ENCODE results near the gene PRKN. TPM values are rescaled to one million over a fixed set of nuclear protein-coding genes. Genes with fewer than 3 reads are reported as not detected.

Gene PRKN
- total and polyA plus RNA-seq, 2 experiments from 2014 or later, result 0.10 to 0.84 TPM

DNA sequence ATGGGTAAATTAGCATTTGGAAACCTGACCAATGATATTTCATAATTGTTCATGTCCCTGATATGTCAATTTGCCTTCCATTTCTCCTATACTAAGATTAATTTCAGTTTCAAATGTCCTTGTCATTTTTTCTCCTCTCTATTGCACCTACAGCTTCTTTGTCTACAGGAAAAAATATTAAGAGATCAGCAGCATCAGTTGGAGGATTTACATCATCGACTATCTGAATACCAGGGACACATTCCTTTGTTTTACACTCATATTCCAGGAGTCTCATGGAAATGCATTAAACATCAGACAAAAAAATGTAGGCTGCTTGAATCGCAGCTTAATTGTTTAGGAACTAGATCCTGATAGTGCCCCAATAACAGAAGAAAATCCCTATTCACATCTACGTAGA, 188.2 kb downstream of the PRKN start:
- Histone ChIP-seq H3K4me3 (no peak overlapping the region), H3K36me3 (ENCODE audit: insufficient read depth) (no peaks in the 10 kb centered on the region), H3K4me2 (no peak overlapping the region), H3K27ac (ENCODE audit: low read depth) (no peak overlapping the region), H3K9me2 (ENCODE audit: insufficient read depth) (no peaks in the 10 kb centered on the region; the same call in 1 of the 2 replicates), H3K79me2 (replicated peaks; ENCODE audit: insufficient read depth) (no peaks in the 10 kb centered on the region), H3K27me3 (ENCODE audit: insufficient read depth) (no peaks in the 10 kb centered on the region), H4K20me1 (replicated peaks; ENCODE audit: insufficient read depth) (no peaks in the 10 kb centered on the region), H3K4me1 (ENCODE audit: insufficient read depth) (no peaks in the 10 kb centered on the region; the same call in 1 of the 2 replicates), H3F3A (replicated peaks; ENCODE audit: low read depth) (no peaks in the 10 kb centered on the region), H2AFZ (no peak overlapping the region)
- ATAC-seq (no peak), DNase-seq (ENCODE audit: low spot score) (no peak)
- Mint-ChIP-seq H3K36me3 (ENCODE audit: low read depth) (no peaks in the 10 kb centered on the region), H3K27ac (no peak overlapping the region), H3K9me3 (no peaks in the 10 kb centered on the region), H3K4me1 (peaks cover 9% of the 10 kb centered on the region; the same call in 2 of the 3 replicates), H3K4me3 (no peak overlapping the region), H3K27me3 (ENCODE audit: insufficient read depth, low read depth, poor library complexity) (peaks cover 4% of the 10 kb centered on the region)
- TF ChIP-seq ZNF462 (CRISPR knock-in tag; IDR thresholded peaks at IDR 0.05) (no peak), ZNF114 (CRISPR knock-in tag; IDR thresholded peaks at IDR 0.05) (no peak), ZNF331 (CRISPR knock-in tag; IDR thresholded peaks at IDR 0.05; ENCODE audit: low read depth) (no peak)
- TF ChIP-seq, protein P1, sequence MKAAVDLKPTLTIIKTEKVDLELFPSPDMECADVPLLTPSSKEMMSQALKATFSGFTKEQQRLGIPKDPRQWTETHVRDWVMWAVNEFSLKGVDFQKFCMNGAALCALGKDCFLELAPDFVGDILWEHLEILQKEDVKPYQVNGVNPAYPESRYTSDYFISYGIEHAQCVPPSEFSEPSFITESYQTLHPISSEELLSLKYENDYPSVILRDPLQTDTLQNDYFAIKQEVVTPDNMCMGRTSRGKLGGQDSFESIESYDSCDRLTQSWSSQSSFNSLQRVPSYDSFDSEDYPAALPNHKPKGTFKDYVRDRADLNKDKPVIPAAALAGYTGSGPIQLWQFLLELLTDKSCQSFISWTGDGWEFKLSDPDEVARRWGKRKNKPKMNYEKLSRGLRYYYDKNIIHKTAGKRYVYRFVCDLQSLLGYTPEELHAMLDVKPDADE (IDR thresholded peaks at IDR 0.05), result no peak

GRCh38 chr6:162538643-162539064, 188.9 kb downstream of the PRKN start:
- Histone ChIP-seq H3K36me3 (ENCODE audit: insufficient read depth) (no peaks in the 10 kb centered on the region), H4K20me1 (replicated peaks; ENCODE audit: insufficient read depth) (no peaks in the 10 kb centered on the region), H3K4me2 (no peak overlapping the region), H2AFZ (no peak overlapping the region; the same call in 1 of the 2 replicates), H3F3A (replicated peaks; ENCODE audit: low read depth) (no peaks in the 10 kb centered on the region), H3K79me2 (replicated peaks; ENCODE audit: insufficient read depth) (no peaks in the 10 kb centered on the region), H3K9me2 (ENCODE audit: insufficient read depth) (no peaks in the 10 kb centered on the region; the same call in 1 of the 2 replicates), H3K27me3 (ENCODE audit: insufficient read depth) (no peaks in the 10 kb centered on the region), H3K4me1 (ENCODE audit: insufficient read depth) (no peaks in the 10 kb centered on the region), H3K27ac (ENCODE audit: low read depth) (no peak overlapping the region), H3K4me3 (no peak overlapping the region)
- Mint-ChIP-seq H3K9me3 (no peaks in the 10 kb centered on the region), H3K27ac (no peak overlapping the region), H3K27me3 (ENCODE audit: insufficient read depth, low read depth, poor library complexity) (peaks cover 4% of the 10 kb centered on the region), H3K4me1 (peaks cover 5% of the 10 kb centered on the region; the same call in 2 of the 3 replicates), H3K36me3 (ENCODE audit: low read depth) (no peaks in the 10 kb centered on the region), H3K4me3 (no peak overlapping the region)
- ATAC-seq (no peak), DNase-seq (ENCODE audit: low spot score) (no peak)
- TF ChIP-seq NANOG (IDR thresholded peaks at IDR 0.05; ENCODE audit: borderline replicate concordance) (no peak), ZNF114 (CRISPR knock-in tag; IDR thresholded peaks at IDR 0.05) (no peak), POLR2AphosphoS5 (IDR thresholded peaks at IDR 0.05; ENCODE audit: low read depth) (no peak), STAT1 (IDR thresholded peaks at IDR 0.05; ENCODE audit: unreplicated experiment) (no peak), REST (IDR thresholded peaks at IDR 0.05; ENCODE audit: unreplicated experiment) (no peak), EZH2phosphoT487 (IDR thresholded peaks at IDR 0.05; ENCODE audit: unreplicated experiment) (no peak)
- TF ChIP-seq, protein P2, sequence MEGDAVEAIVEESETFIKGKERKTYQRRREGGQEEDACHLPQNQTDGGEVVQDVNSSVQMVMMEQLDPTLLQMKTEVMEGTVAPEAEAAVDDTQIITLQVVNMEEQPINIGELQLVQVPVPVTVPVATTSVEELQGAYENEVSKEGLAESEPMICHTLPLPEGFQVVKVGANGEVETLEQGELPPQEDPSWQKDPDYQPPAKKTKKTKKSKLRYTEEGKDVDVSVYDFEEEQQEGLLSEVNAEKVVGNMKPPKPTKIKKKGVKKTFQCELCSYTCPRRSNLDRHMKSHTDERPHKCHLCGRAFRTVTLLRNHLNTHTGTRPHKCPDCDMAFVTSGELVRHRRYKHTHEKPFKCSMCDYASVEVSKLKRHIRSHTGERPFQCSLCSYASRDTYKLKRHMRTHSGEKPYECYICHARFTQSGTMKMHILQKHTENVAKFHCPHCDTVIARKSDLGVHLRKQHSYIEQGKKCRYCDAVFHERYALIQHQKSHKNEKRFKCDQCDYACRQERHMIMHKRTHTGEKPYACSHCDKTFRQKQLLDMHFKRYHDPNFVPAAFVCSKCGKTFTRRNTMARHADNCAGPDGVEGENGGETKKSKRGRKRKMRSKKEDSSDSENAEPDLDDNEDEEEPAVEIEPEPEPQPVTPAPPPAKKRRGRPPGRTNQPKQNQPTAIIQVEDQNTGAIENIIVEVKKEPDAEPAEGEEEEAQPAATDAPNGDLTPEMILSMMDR (conservative IDR thresholded peaks at IDR 0.05; ENCODE audit: low read depth in 2 of 2), result no peak

All from GM23338 (cell line).